PFSK-1 (cell line): ENCODE results near the gene MPZL1.

Experiments
- FOXP2 ChIP-seq: optimal IDR thresholded peaks from 2 replicates; pipeline ENCODE3; 2011; ENCODE audit warnings: borderline replicate concordance, control low read depth, inconsistent platforms; ENCODE audit not compliant: insufficient read depth; ENCODE audit errors: extremely low read length, extremely low read depth
- POLR2AphosphoS5 ChIP-seq: IDR thresholded peaks from 2 replicates; pipeline ENCODE4 v1.6.1; 2012; ENCODE audit warnings: low read depth, mild to moderate bottlenecking, control low read depth, low read length, moderate library complexity
- SIN3A ChIP-seq: IDR thresholded peaks from 2 replicates; pipeline ENCODE4 v1.6.1; 2012; ENCODE audit warnings: mild to moderate bottlenecking, low read length, moderate library complexity, borderline replicate concordance; ENCODE audit not compliant: insufficient read depth
- TAF1 ChIP-seq: IDR thresholded peaks from 2 replicates; pipeline ENCODE4 v1.6.1; 2012; ENCODE audit warnings: low read length, control low read depth, borderline replicate concordance; ENCODE audit not compliant: insufficient read depth
- TF ChIP-seq, protein P1 (sequence below), 2 experiments: IDR thresholded peaks; 2 replicates each; pipeline versions ENCODE4 v1.6.1 to v1.8.0; 2011 to 2012; ENCODE audit warnings: low read depth in 2 of 2, low read length in 2 of 2, control low read depth in 1 of 2, inconsistent platforms in 1 of 2, mild to moderate bottlenecking in 1 of 2, moderate library complexity in 1 of 2; ENCODE audit not compliant: insufficient read depth in 1 of 2

The MPZL1 gene

DNA sequence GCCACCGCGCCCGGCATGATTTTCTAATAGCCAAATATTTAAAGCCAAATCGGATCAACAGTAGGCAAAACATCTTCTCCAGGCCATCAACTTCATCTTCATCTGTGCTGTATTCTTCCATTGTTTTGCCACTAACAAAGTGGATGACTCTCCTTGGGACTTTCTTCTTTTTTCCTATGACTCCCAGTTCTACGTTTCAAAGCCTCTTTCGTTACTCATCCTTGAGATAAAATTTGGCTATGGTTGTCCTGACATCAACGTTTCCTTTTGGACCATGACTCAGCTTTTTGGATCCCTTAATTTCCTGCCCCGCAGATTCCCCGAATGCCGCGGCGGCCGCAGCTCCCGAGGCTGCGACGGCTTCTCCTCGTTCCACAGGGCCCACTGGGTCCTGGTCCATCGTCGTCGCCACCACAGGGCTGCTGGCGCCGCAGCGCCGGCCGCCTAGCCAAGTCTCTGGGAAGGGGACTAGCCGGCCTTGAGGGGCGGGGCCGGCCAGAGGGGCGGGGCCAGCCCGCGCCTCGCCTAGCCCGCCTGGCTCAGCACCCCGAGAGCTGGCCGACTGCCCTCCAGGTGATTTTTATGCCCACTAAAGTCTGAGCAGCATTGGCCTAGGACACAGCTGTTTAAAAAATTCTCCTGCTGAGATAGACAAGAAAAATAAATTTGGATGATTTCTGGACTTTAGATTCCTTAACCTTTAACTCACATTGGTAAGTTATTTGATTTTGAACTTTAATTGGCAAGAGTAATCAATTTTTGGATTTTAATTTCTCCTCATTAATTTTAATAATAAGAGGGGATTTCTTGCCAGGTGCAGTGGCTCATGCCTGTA is 98.3 kb downstream of the MPZL1 start:
- TF ChIP-seq FOXP2 = no peak
- TF ChIP-seq TAF1 = no peak
- TF ChIP-seq SIN3A = no peak
- TF ChIP-seq, protein P1, sequence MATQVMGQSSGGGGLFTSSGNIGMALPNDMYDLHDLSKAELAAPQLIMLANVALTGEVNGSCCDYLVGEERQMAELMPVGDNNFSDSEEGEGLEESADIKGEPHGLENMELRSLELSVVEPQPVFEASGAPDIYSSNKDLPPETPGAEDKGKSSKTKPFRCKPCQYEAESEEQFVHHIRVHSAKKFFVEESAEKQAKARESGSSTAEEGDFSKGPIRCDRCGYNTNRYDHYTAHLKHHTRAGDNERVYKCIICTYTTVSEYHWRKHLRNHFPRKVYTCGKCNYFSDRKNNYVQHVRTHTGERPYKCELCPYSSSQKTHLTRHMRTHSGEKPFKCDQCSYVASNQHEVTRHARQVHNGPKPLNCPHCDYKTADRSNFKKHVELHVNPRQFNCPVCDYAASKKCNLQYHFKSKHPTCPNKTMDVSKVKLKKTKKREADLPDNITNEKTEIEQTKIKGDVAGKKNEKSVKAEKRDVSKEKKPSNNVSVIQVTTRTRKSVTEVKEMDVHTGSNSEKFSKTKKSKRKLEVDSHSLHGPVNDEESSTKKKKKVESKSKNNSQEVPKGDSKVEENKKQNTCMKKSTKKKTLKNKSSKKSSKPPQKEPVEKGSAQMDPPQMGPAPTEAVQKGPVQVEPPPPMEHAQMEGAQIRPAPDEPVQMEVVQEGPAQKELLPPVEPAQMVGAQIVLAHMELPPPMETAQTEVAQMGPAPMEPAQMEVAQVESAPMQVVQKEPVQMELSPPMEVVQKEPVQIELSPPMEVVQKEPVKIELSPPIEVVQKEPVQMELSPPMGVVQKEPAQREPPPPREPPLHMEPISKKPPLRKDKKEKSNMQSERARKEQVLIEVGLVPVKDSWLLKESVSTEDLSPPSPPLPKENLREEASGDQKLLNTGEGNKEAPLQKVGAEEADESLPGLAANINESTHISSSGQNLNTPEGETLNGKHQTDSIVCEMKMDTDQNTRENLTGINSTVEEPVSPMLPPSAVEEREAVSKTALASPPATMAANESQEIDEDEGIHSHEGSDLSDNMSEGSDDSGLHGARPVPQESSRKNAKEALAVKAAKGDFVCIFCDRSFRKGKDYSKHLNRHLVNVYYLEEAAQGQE (IDR thresholded peaks at IDR 0.05; ENCODE audit: insufficient read depth in 1 of 2, low read depth in 2 of 2, low read length in 2 of 2) = no peak
- no peak for TF ChIP-seq POLR2AphosphoS5

DNA sequence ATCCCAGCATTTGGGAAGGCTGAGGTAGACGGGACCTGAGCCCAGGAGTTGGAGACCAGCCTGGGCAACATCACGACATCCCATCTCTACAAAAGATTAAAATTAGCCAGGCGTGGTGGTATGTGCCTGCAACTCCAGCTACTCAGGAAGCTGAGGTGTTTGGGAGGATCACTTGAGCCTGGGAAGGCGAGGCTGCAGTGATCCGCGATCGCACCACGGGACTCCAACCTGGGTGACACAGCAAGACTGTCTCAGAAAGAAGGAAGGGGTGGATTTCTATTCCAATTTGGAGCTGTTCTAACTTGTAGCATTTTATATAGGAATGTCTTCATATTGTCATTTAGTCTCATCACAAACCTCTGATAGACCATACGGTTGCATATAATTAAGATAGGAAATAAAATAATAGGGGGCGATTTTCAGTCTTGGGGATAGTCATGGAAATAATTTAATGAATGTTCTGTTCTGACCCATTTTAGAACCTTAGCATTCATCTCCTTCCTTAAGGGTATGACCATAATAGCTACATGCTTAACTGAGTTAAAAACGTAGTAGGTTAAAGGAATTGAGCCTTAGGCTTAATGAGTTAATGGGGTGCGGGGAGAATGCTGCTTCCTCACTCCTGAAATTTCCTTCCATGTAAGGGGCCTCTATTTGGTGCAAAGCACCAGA is 99.0 kb downstream of the MPZL1 start:
- TF ChIP-seq TAF1 = no peak
- TF ChIP-seq FOXP2 = no peak
- TF ChIP-seq, protein P1 (IDR thresholded peaks at IDR 0.05; ENCODE audit: insufficient read depth in 1 of 2, low read depth in 2 of 2, low read length in 2 of 2) = no peak
- no peak for TF ChIP-seq SIN3A
- no peak for TF ChIP-seq POLR2AphosphoS5

DNA sequence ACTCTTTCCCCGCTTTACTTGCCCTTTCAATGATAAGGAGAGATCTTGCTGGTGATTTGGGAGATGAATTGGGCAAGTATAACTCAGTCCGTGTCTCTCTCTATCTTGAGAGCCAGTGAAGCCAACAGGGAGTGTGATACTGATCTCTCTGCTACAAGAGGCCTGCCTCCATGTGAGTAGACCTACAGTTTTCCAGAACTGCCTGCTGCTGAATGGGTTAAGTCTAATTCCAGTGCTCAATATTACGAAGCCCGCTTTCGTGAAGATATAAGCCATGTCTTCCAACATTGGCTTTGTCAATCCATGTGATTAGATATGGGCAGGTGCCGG is 99.5 kb downstream of the MPZL1 start:
- TF ChIP-seq, protein P1 (IDR thresholded peaks at IDR 0.05; ENCODE audit: insufficient read depth in 1 of 2, low read depth in 2 of 2, low read length in 2 of 2) = no peak
- TF ChIP-seq POLR2AphosphoS5 (no peak), SIN3A (no peak), FOXP2 (no peak), TAF1 (no peak)

DNA sequence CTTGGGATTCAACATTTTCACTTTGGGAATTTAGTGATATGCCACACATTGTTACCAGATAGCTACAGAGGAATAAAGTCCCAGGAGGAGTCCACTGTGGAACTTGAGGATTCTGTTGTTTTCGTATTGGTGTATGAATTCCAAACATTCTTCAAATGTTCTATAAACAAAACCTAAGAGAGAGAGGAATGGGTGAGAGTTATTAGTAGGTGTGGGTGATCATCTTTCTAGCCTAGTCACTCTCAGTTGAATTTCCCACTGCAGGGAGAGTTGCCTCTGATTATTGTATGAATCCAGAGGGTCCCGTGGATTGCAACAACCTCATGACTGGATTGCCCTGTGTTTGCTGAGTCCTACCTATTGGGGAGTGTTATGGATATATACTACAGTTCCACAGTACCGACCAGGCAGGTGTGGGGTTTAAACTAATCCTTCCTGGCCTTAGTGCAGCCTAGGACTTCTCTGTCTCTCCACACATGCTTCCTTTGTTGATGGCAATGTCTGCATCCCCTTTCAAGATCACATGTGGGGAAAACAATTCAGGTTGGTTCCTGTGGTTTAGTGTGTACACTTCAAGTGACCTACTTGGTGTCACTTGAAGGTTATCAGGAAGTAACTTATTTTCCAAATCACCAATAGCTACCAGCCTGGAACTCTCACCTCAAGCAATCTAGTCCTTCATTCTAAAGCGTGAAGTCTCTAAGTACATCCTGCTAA is 100.3 kb downstream of the MPZL1 start:
- TF ChIP-seq, protein P1 (IDR thresholded peaks at IDR 0.05; ENCODE audit: insufficient read depth in 1 of 2, low read depth in 2 of 2, low read length in 2 of 2) = no peak
- TF ChIP-seq SIN3A = no peak
- TF ChIP-seq POLR2AphosphoS5 = no peak
- no peak for TF ChIP-seq FOXP2
- no peak for TF ChIP-seq TAF1
